Measurements from ENCODE around the gene TOMM34. TPM values are rescaled to one million over a fixed set of nuclear protein-coding genes. Genes with fewer than 3 reads are reported as not detected.

TOMM34 gene
- total and polyA plus RNA-seq, 2 experiments from 2014 or later = 27.4 to 38.7 TPM

DNA sequence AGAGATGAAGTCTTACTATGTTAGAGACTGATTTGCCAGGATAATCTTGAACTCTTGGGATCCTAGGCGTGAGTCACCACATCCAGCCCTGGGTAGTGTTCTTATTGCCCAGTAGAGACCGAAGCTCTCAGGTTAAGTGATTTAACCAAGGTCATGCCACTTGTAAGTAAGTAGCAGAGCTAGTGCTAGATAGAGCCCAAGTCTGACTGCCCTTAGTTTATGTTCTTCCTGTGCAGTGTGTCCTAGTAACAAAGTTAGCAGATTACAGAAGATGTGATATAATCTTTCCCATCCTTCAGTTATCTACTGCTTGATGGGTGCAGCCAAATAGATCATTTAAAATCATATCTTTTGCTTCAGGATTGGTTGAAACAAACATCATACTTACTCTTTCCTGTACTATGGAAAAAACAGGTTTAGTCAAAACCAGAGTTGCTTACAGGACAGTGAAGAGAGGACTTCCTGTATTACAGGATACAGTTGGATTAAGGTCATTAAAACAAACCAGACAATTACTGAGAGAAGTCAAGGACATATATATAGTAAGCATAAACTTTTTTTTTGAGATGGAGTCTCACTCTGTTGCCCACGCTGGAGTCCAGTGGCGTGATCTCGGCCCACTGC is 59.9 kb downstream of the TOMM34 start:
- Mint-ChIP-seq H3K27ac (no peak overlapping the region), H3K36me3 (ENCODE audit: low read depth) (peaks cover 49% of the 10 kb centered on the region), H3K9me3 (no peaks in the 10 kb centered on the region), H3K27me3 (ENCODE audit: insufficient read depth, low read depth, poor library complexity) (peaks cover 2% of the 10 kb centered on the region), H3K4me3 (no peak overlapping the region), H3K4me1 (peaks cover 7% of the 10 kb centered on the region; the same call in 2 of the 3 replicates)
- TF ChIP-seq NANOG (IDR thresholded peaks at IDR 0.05; ENCODE audit: borderline replicate concordance) = no peak
- TF ChIP-seq JUNB (IDR thresholded peaks at IDR 0.05; ENCODE audit: unreplicated experiment) = no peak
- no peak for TF ChIP-seq STAT1 (IDR thresholded peaks at IDR 0.05; ENCODE audit: unreplicated experiment)
- TF ChIP-seq, protein P1, sequence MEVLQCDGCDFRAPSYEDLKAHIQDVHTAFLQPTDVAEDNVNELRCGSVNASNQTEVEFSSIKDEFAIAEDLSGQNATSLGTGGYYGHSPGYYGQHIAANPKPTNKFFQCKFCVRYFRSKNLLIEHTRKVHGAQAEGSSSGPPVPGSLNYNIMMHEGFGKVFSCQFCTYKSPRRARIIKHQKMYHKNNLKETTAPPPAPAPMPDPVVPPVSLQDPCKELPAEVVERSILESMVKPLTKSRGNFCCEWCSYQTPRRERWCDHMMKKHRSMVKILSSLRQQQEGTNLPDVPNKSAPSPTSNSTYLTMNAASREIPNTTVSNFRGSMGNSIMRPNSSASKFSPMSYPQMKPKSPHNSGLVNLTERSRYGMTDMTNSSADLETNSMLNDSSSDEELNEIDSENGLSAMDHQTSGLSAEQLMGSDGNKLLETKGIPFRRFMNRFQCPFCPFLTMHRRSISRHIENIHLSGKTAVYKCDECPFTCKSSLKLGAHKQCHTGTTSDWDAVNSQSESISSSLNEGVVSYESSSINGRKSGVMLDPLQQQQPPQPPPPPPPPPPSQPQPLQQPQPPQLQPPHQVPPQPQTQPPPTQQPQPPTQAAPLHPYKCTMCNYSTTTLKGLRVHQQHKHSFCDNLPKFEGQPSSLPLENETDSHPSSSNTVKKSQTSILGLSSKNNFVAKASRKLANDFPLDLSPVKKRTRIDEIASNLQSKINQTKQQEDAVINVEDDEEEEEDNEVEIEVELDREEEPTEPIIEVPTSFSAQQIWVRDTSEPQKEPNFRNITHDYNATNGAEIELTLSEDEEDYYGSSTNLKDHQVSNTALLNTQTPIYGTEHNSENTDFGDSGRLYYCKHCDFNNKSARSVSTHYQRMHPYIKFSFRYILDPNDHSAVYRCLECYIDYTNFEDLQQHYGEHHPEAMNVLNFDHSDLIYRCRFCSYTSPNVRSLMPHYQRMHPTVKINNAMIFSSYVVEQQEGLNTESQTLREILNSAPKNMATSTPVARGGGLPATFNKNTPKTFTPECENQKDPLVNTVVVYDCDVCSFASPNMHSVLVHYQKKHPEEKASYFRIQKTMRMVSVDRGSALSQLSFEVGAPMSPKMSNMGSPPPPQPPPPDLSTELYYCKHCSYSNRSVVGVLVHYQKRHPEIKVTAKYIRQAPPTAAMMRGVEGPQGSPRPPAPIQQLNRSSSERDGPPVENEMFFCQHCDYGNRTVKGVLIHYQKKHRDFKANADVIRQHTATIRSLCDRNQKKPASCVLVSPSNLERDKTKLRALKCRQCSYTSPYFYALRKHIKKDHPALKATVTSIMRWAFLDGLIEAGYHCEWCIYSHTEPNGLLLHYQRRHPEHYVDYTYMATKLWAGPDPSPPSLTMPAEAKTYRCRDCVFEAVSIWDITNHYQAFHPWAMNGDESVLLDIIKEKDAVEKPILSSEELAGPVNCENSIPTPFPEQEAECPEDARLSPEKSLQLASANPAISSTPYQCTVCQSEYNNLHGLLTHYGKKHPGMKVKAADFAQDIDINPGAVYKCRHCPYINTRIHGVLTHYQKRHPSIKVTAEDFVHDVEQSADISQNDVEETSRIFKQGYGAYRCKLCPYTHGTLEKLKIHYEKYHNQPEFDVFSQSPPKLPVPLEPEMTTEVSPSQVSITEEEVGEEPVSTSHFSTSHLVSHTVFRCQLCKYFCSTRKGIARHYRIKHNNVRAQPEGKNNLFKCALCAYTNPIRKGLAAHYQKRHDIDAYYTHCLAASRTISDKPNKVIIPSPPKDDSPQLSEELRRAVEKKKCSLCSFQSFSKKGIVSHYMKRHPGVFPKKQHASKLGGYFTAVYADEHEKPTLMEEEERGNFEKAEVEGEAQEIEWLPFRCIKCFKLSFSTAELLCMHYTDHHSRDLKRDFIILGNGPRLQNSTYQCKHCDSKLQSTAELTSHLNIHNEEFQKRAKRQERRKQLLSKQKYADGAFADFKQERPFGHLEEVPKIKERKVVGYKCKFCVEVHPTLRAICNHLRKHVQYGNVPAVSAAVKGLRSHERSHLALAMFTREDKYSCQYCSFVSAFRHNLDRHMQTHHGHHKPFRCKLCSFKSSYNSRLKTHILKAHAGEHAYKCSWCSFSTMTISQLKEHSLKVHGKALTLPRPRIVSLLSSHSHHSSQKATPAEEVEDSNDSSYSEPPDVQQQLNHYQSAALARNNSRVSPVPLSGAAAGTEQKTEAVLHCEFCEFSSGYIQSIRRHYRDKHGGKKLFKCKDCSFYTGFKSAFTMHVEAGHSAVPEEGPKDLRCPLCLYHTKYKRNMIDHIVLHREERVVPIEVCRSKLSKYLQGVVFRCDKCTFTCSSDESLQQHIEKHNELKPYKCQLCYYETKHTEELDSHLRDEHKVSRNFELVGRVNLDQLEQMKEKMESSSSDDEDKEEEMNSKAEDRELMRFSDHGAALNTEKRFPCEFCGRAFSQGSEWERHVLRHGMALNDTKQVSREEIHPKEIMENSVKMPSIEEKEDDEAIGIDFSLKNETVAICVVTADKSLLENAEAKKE (CRISPR knock-in tag; IDR thresholded peaks at IDR 0.05) = no peak
- TF ChIP-seq, protein P2, sequence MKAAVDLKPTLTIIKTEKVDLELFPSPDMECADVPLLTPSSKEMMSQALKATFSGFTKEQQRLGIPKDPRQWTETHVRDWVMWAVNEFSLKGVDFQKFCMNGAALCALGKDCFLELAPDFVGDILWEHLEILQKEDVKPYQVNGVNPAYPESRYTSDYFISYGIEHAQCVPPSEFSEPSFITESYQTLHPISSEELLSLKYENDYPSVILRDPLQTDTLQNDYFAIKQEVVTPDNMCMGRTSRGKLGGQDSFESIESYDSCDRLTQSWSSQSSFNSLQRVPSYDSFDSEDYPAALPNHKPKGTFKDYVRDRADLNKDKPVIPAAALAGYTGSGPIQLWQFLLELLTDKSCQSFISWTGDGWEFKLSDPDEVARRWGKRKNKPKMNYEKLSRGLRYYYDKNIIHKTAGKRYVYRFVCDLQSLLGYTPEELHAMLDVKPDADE (IDR thresholded peaks at IDR 0.05) = no peak
- no peak for TF ChIP-seq ZNF114 (CRISPR knock-in tag; IDR thresholded peaks at IDR 0.05)
- no peak for TF ChIP-seq EZH2 (IDR thresholded peaks at IDR 0.05; ENCODE audit: low read depth, unreplicated experiment)
- no peak for TF ChIP-seq ZNF331 (CRISPR knock-in tag; IDR thresholded peaks at IDR 0.05; ENCODE audit: low read depth)
- TF ChIP-seq, protein P3, sequence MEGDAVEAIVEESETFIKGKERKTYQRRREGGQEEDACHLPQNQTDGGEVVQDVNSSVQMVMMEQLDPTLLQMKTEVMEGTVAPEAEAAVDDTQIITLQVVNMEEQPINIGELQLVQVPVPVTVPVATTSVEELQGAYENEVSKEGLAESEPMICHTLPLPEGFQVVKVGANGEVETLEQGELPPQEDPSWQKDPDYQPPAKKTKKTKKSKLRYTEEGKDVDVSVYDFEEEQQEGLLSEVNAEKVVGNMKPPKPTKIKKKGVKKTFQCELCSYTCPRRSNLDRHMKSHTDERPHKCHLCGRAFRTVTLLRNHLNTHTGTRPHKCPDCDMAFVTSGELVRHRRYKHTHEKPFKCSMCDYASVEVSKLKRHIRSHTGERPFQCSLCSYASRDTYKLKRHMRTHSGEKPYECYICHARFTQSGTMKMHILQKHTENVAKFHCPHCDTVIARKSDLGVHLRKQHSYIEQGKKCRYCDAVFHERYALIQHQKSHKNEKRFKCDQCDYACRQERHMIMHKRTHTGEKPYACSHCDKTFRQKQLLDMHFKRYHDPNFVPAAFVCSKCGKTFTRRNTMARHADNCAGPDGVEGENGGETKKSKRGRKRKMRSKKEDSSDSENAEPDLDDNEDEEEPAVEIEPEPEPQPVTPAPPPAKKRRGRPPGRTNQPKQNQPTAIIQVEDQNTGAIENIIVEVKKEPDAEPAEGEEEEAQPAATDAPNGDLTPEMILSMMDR (conservative IDR thresholded peaks at IDR 0.05; ENCODE audit: low read depth in 2 of 2) = no peak
- TF ChIP-seq EZH2phosphoT487 (IDR thresholded peaks at IDR 0.05; ENCODE audit: unreplicated experiment) = no peak
- TF ChIP-seq, protein P4, sequence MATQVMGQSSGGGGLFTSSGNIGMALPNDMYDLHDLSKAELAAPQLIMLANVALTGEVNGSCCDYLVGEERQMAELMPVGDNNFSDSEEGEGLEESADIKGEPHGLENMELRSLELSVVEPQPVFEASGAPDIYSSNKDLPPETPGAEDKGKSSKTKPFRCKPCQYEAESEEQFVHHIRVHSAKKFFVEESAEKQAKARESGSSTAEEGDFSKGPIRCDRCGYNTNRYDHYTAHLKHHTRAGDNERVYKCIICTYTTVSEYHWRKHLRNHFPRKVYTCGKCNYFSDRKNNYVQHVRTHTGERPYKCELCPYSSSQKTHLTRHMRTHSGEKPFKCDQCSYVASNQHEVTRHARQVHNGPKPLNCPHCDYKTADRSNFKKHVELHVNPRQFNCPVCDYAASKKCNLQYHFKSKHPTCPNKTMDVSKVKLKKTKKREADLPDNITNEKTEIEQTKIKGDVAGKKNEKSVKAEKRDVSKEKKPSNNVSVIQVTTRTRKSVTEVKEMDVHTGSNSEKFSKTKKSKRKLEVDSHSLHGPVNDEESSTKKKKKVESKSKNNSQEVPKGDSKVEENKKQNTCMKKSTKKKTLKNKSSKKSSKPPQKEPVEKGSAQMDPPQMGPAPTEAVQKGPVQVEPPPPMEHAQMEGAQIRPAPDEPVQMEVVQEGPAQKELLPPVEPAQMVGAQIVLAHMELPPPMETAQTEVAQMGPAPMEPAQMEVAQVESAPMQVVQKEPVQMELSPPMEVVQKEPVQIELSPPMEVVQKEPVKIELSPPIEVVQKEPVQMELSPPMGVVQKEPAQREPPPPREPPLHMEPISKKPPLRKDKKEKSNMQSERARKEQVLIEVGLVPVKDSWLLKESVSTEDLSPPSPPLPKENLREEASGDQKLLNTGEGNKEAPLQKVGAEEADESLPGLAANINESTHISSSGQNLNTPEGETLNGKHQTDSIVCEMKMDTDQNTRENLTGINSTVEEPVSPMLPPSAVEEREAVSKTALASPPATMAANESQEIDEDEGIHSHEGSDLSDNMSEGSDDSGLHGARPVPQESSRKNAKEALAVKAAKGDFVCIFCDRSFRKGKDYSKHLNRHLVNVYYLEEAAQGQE (IDR thresholded peaks at IDR 0.05; ENCODE audit: unreplicated experiment) = no peak
- Histone ChIP-seq H4K20me1 (replicated peaks; ENCODE audit: insufficient read depth) (peaks cover 71% of the 10 kb centered on the region), H3K27me3 (ENCODE audit: insufficient read depth) (no peaks in the 10 kb centered on the region), H2AFZ (no peak overlapping the region), H3K9me2 (ENCODE audit: insufficient read depth) (no peaks in the 10 kb centered on the region), H3K4me3 (no peak overlapping the region), H3K4me1 (ENCODE audit: insufficient read depth) (0 out of 2 replicates have a peak, but pooled peaks cover 3% of the 10 kb centered on the region), H3K27ac (ENCODE audit: low read depth) (no peak overlapping the region), H3K4me2 (no peak overlapping the region), H3F3A (replicated peaks; ENCODE audit: low read depth) (no peaks in the 10 kb centered on the region), H3K79me2 (replicated peaks; ENCODE audit: insufficient read depth) (peaks cover 81% of the 10 kb centered on the region), H3K36me3 (ENCODE audit: insufficient read depth) (peaks cover 40% of the 10 kb centered on the region)
- ATAC-seq (no peak), DNase-seq (ENCODE audit: low spot score) (no peak)

Data from GM23338 (cell line).